Kidney tubule cell (primary cell): ENCODE data around the gene ZNF320.
"Not testable (repeated sequence)": the region's sequence is repeated elsewhere in the genome, so short reads cannot be mapped to it uniquely, and the experiment has no call there.

Experiments
- DNase-seq: peaks from one replicate; pipeline ENCODE4 v3.0.0-alpha.2; 2018; ENCODE audit warnings: low spot score

Gene ZNF320

DNA sequence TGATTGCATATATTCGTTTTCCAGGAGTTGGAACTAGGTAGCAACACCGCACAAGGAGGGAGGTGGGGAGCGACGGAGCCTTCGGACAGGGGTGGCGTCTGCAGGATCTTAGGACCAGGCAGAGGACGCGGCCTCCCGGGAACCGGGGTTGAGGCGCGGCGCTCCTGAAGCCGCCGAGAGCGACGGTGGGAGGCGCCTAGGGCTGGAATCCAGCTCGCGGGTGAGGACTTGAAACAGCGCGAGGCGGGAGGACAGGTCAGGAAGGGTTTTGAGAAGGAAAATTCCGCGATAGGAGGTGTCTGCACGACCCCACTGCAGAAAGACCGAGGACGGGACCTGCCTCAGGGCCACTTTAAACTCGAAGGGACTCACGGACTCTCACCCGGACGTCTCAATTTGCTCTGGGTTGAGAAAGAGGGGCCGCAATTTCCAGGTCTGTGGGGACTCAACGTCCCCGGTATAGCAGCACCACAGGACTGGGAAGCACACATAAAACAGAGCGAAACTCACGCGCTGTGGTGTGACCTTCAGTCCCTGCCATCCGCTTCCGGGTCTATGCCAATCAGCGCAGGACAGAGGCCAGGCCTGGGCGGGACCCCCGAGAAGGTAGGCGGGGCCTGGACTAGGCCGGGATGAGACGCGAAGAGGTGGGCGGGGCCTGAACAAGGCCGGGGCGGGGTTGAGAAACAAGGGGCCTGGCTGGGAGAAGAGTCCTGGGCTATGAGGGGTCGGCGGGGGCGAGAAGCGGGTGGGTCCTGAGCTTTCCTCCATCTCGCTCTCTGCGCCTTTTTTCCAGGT, at the start of gene ZNF320:
TSS of gene ZNF320 (minus strand) at position 498 of the 798 bp plus-strand sequence. CDS start 7,380 bp downstream, outside the sequence.
- DNase-seq = peak; percentile 94

DNA sequence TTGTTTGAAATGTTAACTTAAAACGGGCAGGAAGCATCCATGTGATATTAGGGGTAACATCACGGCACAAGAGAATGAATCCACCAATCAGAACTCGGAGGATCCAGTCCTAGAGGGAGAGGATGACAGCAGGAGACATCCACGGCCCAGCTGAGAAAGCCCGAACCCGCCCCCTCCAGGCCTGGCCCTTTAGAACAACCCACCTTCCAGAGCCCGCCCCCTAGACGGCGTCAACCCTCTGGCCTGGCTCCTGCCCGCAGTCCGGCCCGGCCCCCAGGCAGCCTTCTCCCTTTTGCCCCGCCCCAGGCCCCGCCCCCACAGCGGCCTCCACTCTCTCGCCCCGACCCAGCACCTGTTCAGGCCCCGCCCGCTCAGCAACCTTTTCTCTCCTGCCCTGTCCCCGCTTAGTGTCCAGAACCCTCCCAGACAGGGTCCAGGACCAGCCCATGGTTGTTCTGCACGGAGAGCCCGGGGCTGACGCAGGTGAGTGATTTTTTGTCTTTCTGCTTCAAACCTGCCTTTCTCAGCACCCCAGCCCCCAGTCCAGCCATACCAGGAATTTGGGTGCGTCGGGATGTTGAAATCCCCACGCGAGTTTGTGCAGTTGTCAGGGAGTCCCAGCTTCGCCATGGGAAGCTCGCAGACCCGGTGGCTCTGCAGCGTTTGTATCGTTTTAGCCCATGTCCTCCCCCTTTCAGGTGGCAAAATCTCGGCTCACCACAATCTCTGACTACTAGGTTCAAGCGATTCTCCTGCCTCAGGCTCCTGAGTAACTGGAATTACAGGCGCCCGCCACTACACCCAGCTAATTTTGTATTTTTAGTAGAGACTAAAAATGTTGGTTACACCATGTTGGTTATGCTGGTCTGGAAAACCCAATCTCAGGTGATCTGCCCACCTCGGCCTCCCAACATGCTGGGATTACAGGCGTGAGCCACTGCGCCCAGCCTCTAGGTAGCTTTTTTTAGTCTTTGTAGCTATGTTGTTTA, 49.2 kb upstream of the ZNF320 start:
- peak; percentile 69 for DNase-seq

DNA sequence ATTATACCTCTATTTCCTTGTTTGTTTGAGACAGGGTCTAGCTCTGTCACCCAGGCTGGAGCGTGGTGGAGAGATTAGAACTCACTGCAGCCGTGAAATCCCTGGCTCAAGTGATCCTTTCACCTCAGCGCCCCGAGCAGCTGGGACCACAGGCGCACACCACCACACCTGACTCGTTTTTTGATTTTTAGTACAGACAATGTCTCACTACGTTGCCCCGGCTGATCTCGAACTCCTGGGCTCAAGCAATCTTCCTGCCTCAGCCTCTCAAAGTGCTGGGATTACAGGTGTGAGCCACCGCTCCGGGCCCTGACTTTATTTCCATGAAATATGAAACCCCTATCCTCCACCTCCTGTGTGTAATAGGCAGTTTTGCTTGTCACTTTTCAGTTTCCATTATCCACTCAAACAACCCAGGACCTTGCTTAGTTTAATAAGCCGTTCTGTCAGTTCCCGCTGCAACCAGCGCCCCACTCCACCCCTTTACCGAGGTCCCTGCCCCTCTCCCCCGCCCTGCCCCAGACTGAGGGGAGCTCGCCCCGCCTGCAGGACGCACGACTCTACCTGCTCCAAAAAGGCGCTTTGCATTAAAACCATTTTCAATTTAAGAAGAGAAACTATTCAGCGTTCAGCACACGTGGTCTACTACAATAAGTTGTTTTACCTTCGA, 48.4 kb upstream of the ZNF320 start:
- DNase-seq = no peak

DNA sequence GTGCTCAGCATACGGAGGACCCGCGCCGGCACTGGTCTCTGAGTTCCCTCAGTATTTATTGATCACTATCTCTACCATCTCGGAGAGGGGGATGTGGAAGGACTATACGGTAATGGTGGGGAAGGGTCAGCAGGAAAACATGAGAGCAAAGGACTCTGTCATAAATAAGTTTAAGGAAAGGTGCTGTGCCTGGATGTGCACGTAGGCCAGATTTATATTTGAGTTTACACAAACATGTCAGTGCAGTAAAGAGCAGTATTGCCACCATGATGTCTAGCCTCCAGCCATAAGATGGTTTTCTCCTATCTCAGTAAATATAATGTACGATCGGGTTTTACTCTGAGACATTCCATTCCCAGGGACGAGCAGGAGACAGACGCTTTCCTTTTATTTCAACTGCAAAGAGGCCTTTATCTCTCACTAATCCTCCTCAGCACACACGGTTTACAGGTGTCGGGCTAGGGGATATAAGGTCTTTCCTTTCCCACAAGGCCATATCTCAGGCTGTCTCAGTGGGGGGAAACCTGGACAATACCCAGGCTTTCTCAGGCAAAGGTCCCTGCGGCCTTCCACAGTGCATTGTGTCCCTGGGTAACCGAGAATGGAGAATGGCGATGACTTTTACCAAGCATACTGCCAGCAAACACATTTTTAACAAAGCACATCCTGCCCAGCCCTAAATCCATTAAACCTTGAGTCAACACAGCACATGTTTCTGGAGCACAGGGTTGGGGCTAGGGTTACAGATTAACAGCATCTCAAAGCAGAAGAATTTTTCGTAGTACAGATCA, 47.5 kb upstream of the ZNF320 start:
- peak; percentile 79 for DNase-seq

DNA sequence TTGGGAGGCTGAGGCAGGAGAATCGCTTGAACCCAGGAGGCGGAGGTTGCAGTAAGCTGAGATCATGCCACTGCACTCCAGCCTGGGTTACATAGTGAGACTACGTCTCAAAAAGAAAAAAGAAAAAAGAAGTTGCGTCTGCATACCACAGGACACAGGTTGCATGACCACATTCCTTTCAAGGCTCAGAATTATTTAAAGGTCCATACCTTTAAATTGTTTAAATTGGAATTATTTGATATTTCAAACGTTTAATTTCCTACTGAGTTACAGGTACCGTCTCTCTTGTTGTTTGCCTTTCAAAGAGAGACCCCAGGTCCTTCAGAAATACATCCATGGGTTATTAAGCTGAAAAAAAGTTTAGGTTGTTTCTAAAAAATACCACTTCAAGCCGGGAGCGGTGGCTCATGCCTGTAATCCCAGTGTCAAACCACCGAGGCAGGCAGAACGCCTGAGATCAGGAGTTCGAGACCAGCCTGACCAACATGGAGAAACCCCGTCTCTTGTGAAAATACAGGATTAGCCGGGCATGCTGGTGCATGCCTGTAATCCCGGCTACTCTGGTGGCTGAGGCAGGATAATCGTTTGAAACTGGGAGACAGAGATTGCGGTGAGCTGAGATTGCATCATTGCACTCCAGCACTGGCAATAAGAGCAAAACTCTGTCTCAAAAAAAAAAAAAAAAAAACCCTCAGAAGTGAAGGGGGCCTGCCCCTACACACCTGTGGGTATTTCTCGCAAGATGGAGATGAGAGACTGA, 46.6 kb upstream of the ZNF320 start:
- DNase-seq = peak; percentile 59

DNA sequence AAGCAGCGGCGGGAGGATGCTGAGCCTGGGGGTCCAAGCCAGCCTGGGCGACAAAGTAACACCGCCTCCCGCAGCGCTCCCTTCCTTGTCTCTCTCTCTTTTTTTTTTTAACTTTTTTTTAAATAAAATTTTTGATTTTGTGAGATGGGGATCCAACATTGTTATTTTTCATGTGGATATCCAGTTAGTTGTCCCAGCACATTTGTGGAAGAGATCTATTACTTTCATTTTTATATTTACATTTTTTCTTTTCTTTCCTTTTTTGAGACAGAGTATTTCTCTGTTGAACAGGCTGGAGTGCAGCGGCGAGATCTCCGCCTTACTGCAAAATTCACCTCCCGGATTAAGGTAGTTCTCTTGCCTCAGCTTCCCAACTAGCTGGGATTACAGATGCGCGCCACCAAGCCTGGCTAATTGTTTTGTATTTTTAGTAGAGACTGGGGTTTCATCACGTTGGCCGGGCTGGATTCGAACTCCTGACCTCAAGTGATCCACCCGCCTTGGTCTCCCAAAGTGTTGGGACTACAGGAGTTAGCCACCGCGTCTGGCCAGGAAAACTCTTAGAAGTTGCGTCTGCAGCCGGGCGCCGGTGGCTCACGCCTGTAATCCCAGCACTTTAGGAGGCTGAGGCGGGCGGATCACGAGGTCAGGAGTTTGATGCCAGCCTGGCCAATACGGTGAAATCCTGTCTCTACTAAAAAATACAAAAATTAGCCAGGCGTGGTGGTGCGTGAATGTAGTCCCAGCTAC, 45.9 kb upstream of the ZNF320 start:
- no peak for DNase-seq

DNA sequence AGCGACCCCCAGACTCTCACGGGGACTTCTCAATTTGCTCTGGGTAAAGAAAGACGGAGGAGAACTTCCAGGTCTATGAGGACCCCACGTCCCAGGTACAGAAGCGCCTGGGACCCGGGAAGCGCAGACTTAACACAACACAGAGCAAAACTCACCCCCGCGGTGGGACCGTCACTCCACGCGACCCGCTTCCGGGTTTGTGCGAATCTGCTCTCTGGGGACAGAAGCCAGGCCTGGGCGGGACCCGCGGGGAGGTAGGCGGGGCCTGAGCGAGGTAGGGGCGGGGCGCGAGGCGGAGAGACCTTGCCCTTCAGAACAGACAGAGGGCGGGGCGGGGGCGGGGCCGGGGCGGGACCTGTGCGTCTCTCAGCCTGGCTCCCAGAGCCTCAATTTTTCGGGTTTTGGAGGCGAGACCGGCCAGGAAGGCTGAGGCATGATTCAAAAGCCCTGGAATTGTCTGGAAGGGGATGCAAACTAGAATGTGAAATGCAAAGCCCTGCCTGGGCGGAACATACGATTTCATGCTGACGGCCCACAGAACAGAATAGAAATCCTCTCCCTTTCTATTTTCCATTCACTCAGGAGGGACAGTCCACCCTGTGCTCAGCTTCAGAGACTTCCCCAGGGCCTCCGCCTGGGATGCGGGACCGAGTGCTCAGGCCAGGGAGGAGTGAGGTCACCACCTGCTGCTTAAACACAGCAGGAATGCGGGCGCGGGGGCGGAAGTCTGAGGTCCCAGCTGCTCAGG, 45.1 kb upstream of the ZNF320 start:
- DNase-seq = peak; percentile 94

DNA sequence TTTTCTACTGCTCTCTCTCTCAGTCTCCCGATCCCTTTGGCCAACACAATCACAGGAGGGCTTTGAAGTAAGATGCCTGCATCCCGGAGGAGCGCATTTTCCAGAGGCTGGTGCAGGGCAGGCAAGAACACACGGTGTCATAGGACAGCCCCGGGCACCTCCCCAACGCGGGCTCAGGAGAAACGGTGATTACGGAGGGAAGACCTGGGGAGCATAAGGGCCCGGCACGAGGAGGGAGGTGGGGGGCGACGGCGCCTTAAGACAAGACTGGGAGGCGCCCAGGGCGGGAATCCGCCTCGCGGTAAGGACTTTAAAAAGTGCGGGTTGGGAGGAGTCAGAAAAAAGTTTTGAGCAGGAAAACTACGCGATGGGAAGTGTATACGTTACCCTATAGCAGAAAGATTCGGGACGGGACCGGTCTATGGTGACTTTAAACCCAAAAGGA, 44.5 kb upstream of the ZNF320 start:
- DNase-seq = peak; percentile 45

DNA sequence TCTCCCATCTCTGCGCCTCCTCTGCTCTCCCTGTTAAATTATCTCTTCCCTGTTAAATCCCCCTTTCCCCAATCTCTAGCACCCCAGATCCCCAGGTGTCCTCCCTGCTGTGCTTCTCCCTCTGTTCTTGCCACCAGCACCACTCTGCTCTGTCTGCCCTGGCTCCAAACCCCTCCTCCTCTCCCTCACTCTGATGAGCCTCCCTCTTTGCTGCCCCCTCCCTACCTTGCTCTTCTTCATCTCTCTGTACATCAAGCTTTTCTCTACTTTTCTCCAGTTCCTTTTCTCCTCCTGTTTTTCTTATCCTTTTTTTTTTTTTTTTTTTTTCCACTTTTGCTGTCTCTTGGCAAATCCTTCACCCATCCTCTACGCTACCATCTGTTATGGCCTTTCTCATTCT, 44.1 kb upstream of the ZNF320 start:
- DNase-seq = not testable (repeated sequence)

DNA sequence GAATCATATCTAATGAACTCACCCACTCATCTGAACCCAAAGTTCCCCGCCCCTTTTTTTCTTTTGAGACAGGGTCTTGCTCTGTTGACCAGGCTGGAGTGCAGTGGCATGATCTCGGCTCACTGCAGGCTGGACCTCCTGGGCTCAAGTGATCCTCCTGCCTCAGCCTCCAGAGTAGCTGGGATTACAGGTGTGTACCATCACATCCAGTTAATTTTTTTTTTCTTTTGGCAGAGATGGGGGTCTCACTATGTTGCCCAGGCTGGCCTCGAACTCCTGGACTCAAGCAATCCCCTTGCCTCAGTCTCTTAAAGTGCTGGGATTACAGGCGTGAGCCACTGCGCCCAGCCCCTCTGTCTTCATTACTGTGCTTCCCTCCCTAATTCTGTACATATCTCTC, 43.5 kb upstream of the ZNF320 start:
- not testable (repeated sequence) for DNase-seq

DNA sequence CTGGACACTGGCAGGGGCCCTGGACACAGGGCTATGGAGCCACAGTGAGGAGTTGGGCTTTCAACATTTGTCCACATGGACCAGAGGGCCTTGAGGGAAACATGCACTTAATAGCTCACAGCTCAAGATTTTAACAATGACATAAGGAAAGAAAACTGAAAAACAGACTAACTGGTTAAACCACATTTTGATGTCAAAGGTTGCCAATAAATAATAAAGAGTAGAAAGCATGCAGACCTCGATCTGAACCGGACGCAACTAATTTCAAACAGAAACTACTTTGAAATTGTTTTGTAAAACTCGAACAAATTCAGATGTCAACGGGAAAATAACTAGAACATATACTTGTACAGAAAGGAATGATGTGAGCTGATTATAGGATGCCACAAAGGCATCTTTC, 41.3 kb upstream of the ZNF320 start:
- no peak for DNase-seq

DNA sequence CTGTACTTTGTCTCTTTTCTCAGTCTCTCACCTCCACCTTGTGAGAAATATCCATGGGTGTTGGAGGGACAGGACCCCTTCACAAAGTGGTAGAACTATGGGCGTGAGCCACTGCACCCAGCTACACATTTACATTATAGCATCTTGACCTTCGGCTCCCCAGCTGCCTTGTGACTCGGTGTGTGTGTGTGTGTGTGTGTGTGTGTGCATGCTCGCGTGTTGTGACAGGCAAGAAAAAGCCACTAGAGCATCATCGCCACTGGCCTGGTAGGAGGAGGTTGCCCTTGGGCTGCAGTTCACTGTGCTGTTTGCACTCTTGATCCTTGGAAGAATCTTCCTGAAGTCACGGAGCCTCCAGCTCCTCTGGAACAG, 39.5 kb upstream of the ZNF320 start:
- DNase-seq = no peak

DNA sequence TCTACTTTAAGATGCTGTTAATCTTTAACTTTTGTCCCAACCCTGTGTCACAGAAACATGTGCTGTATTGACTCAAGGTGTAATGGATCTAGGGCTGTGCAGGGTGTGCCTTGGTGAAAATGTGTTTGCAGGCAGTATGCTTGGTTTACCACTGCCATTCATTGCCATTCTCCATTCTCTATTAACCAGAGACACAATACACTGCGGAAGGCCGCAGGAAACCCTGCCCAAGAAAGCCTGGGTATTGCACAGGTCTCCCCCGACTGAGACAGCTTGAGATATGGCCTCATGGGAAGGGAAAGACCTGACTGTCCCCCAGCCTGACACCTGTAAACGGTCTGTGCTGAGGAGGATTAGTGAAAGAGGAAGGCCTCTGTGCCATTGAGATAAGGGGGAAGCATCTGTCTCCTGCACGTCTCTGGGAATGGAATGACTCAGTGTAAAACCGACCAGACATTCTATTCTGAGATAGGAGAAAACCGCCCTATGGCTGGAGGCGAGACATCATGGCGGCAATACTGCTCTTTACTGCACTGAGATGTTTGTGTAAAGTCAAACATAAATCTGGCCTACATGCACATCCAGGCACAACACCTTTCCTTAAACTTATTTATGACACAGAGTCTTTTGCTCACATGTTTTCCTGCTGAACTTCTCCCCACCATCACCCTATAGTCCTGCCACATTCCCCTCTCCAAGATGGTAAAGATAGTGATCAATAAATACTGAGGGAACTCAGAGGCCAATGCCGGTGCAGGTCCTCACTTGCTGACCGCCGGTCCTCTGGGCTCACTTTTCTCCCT, 38.9 kb upstream of the ZNF320 start:
- peak; percentile 79 for DNase-seq

DNA sequence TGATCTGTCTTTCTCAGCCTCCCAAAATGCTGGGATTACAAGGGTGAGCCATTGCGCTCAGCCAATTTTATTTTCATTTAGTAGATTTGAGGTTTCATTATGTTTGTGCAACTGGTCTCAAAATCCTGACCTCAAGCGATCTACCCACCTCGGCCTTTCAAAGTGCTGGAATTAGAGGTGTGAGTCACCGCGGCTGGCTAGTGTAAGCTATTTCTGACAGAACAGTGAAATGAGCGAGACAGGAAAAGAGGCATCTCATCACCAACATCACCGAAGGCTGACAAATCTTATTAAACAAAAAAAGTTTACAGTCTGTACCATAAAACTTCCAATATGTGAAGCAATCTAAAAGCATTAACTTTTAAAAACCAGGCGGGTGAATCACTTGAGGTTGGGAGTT, 38.0 kb upstream of the ZNF320 start:
- DNase-seq = peak; percentile 77

DNA sequence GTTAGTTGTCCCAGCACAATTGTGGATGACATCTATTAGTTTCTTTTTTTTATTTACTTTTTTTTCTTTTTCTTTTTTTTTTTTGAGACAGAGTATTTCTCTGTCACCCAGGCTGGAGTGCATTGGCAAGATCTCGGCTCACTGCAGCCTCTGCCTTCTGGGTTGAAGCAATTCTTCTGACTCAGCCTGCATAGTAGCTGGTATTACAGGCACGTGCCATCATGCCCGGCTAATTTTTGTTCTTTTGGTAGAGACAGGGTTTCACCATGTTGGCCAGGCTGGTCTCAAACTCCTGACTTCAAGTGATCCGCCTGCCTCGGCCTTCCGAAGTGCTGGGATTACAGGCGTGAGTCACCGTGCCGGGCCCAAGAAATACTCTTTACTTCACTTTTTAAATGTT, 27.2 kb upstream of the ZNF320 start:
- DNase-seq = peak; percentile 43

DNA sequence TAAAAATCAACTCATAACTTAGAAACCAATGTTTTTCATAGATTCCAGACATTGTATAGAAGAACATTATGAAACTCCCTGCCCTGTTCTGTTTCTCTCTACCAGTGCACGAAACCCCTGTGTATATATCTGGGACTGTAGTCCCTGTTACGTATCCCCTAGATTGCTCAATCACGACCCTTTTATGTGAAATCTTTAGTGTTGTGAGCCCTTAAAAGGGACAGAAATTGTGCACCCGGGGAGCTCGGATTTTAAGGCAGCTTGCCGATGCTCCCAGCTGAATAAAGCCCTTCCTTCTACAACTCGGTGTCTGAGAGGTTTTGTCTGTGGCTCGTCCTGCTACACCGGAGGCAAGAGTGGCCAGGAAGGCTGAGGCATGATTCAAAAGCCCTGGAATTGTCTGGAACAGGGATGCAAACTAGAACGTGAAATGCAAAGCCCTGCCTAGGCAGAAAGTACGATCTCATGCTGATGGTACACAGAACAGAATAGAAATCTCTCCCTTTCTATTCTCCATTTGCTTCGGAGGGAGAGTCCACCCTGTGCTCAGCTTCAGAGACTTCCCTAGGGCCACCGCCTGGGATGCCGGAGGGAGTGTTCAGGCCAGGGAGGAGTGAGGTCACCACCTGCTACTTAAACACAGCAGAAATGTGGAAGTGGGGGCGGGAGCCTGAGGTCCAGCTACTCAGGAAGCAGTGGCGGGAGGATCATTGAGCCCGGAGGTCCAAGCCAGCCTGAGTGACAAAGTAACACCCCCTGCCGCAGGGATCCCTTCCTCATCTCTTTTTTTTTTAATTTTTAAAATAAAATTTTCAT, 26.6 kb upstream of the ZNF320 start:
- DNase-seq = peak; percentile 73
